GM21619 (cell line): ENCODE measurements around the gene KBTBD13.
"Not testable (repeated sequence)": the region's sequence is repeated elsewhere in the genome, so short reads cannot be mapped to it uniquely, and the experiment has no call there.

Experiments
- ATAC-seq: cut with Tn5 transposase; IDR thresholded peaks from one replicate; pipeline ENCODE4 v1.9.1; 2021; ENCODE audit not compliant: unreplicated experiment

The KBTBD13 gene

DNA sequence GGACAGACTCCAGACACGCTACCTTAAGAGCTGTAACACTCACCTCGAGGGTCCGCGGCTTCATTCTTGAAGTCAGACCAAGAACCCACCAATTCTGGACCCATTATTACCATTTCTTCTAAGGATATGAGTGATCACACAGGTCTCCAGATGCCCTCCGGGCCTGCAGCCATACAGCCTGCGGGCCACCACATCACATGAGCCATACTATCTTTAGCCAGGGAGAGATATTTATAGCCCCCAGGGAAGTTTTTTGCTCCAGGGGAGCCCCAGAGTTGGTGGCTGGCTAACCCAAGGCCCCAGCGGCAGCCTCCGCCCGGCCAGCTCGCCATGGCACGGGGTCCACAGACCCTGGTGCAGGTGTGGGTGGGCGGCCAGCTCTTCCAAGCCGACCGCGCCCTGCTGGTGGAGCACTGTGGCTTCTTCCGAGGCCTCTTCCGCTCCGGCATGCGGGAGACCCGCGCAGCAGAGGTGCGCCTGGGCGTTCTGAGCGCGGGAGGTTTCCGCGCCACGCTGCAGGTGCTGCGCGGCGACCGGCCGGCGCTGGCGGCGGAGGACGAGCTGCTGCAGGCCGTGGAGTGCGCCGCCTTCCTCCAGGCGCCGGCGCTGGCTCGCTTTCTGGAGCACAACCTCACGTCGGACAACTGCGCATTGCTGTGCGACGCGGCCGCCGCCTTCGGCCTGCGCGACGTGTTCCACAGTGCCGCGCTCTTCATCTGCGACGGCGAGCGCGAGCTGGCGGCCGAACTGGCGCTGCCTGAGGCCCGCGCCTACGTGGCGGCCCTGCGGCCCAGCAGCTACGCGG lies at the start of gene KBTBD13:
Gene KBTBD13 (plus strand): TSS at position 261 of the 805 bp plus-strand sequence. CDS start 70 bp downstream, at position 331.
- ATAC-seq: no peak

DNA sequence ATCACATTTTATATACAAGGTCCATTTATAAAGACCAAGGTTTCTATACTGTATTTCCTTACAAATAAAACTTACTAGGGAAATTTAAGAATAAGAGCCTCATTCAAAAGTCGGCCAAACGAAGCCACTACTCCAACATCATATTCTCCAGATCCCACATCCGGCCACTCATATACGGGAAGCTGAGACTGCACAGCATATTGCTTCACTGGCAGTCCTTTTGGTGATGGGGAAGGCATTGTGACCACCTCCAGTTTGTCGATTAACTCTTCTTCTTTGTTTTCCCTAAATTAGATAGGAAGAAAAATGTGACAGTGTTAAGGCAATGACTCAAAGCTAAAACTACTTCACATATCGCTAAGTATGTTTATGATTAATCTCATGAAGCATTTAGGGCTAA lies 49.8 kb upstream of the KBTBD13 start:
- no peak for ATAC-seq

- ATAC-seq: no peak
Observed at GRCh38 chr15:65027593-65027992, 49.0 kb upstream of the KBTBD13 start.

- no peak for ATAC-seq
Observed at GRCh38 chr15:65028338-65028737, 48.2 kb upstream of the KBTBD13 start.

- peak; percentile 75 for ATAC-seq
Observed at GRCh38 chr15:65028921-65029735, 47.4 kb upstream of the KBTBD13 start, which contains the start of gene MTFMT. TSS of gene MTFMT (minus strand) at chr15:65029639. CDS start at chr15:65029613, 26 bp downstream.

GRCh38 chr15:65029736-65030208 lies 46.8 kb upstream of the KBTBD13 start:
- no peak for ATAC-seq

DNA sequence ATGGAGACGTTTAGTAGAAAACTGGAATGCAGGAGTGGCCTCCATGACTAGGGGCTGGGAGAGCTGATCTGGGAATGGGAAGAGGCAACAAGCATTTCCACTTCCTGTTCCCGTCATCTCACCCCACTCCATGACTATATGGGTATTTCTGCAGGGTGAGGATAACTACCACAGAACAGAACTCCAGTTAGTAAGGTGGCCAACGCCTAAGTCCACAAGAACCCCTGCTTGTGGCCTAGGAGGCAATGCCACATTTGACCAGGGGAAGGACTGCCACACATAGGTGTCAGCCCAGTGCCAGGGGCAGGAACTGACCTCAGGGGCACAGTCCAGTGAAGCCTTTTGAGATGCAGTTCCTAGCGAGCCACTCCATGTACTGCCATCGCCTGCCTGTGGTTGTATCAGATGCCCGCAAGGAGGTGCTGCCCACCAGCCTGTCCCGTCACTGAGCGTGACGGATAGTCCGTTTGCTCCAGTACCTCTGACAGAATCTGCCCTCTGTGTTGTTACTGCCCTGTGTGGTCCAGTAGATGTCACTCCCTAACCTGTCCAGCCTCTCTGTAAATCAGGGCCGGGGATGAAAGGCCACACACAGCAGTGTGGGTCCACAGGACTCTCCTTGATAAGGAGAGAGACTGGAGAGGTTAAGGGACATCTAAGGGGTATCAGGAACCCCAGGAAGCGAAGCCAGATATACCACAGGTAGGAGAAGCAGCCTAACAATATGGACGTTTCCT lies 43.6 kb upstream of the KBTBD13 start:
- ATAC-seq: no peak

DNA sequence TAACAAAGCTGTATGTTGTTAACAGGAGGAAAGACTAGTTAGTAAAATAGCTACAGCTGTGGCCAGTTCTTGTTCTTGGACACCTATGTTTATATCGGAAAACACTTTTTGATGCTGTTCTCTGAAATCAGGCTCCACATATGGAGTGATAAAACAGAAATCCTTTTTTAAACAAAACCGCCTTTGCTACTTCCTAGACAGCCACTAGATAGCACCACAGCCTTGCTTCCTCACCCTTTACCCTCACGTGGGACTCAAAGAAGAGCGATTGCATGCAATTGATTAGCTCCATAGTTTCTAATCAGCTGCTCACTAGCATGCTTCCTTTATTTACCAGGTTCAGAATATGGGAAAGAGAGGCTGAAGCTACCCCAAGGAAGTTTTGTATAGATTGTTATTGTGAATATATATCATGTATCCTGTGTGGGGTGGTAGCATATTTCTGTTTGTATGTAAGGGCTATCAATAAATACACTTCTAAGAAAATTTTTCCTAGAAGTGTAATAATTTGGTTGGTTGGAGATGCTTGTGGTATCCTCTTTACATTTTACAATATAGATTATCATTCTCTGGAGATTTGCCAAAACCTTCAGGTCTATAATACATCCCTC lies 42.8 kb upstream of the KBTBD13 start:
- no peak for ATAC-seq

GRCh38 chr15:65034719-65035118 lies 41.8 kb upstream of the KBTBD13 start:
- no peak for ATAC-seq

DNA sequence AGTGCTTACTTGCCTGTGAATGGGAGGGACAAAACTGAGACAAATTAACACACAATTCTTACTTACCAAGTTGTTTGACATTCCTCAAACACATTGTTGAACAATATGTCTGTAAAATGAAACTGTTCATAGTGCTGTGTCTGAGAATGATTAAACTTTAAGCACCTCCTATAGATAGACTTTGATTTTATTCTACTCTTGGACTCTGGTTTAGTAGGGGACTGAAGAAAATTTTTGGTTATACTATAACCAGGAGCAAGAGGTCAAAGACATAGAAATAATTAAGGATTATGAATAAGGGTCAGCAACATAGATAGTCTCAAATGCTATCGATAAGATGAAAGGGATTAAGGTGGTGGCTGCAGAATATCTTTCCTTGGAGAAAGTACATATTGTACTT lies 39.2 kb upstream of the KBTBD13 start:
- ATAC-seq: no peak

- ATAC-seq: no peak
Observed at GRCh38 chr15:65038428-65038827, 38.1 kb upstream of the KBTBD13 start.

- no peak for ATAC-seq
Observed at GRCh38 chr15:65038836-65039235, 37.7 kb upstream of the KBTBD13 start.

GRCh38 chr15:65040461-65040860 lies 36.1 kb upstream of the KBTBD13 start:
- no peak for ATAC-seq

DNA sequence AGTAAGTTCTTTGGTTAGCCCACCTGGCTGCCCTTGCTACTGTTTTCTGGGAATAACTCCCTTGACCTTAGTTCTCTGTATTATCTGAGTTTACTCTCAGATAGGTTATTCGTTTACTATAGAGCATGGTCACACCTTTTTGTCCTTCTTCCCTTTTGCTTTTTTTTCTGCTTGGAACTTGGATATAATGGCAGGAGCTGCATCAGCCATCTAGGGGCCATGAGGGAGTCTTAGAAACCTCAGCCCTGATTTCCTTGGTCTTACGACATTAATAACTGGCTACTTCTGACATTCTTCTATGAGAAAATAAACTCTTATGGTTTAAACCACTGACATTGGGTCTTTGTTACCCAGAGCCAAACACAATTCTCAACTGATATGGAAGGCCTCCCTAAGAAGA lies 34.8 kb upstream of the KBTBD13 start:
- ATAC-seq: no peak

DNA sequence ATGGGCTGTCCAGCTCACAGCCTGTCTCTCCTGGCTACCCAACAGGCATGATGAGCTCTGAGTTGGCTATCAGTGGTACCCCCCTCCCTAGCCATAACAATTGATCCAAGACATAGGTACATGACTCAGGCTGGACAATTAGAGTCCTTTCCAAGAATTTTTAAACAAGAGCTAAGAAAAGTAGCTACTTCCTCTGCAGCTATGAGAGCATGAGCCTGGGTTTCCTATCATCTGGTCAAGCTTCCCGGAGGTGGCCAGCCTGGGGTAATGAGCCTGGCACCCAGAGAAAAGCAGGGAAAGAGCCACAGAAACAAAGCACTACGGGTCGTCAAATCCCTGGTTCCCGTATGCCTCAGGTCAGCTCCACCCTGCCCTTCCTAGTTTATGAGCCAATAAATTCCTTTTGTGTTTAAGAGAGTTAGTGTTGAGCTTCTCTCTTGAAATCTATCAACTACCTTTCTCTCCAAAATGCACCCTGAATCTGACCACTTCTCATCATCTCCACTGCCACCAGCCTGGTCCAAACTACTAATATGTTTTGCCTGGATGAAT lies 33.7 kb upstream of the KBTBD13 start:
- no peak for ATAC-seq

DNA sequence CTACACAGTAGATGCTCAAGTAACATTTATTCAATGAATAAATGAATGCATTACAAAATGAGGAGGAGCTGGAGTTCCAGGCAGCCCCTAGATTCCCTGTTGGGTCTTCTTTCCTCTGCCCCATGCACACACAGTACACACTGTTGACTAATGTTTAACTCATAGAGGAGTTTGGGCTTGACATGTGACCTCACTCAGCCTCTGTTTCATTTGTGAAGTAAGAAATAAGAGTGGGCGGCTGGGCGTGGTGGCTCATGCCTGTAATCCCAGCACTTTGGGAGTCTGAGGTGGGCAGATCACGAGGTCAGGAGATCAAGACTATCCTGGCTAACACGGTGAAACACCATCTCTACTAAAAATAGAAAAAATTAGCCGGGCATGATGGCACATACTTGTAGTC lies 32.3 kb upstream of the KBTBD13 start:
- ATAC-seq: not testable (repeated sequence)

DNA sequence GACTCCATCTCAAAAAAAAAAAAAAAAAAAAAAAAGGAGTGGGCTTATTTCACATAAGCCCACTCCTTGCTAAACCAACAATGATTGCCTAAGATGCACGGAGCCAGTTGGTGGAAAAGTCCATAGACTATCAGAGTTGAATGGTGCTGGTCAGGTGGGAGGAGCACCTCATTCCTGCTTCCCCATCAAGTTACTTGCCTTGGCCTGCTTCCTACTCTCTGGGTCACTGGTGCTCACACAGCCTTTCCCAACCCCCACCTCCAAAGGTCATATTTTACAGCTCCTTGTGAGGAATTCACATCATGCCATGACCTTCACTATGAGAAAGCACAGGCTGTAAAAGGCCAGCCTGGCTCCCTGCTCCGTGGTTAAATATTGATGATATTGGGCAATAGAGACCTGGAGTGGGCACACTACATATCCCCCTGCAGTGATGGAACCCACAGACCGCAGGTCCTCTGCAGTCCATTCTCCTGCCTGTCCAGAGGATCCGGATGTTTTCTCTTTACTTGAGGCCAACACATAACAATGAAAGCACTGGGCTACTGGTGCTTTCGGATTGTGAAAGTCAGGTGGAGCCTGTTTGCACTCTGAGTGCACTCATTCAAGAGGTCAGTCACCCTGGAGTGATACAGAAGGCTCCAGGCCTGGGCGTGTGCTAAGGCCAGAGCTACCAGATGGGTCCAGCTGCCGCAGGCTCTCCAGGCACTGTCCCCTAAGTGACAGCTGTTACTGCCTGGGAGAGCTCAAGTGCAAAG lies 31.6 kb upstream of the KBTBD13 start, which contains the start of gene SLC51B:
Gene SLC51B (plus strand): TSS at position 664 of the 758 bp plus-strand sequence. CDS start 4,618 bp downstream, outside the sequence.
- no peak for ATAC-seq

DNA sequence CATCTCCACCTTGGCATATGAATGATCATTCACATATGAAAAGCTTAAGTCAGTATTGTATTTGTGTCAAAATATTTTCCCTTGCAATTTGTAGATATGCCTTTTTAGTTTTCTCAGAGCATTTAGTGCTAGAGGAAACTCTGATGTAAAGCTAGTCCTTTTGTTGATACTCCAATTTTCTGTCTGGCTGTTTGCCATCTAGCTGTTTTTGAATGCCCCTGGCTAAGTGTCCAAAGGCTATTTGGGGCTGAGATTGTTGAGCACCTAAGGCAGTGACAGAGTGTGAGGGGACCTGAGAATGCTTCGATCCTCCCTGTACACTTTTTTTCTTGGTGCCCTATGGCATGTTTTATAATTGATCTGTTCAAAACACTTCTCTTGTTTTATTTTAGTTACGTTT lies 28.3 kb upstream of the KBTBD13 start:
- ATAC-seq: no peak

DNA sequence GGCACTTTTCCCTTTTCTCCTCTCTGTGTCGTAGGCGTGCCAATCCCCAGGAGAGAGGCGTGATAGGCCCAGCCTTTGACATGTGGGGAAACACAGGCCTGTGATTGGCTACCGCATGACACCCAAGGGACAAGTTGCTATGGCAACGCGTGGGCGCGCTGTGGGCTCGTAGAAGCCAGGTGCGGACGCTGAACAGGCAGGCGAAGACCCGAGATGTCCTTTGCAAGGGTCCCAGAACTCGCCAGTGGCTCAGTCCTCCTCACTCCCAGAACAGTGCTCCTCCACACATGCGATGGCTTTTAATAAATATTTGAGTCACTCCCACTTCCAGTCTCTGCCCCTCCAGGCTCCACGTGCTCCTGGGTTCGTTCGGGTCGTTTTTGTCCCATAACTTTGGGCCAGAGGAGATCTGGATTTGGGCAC lies 27.1 kb upstream of the KBTBD13 start:
- ATAC-seq: peak; percentile 83

DNA sequence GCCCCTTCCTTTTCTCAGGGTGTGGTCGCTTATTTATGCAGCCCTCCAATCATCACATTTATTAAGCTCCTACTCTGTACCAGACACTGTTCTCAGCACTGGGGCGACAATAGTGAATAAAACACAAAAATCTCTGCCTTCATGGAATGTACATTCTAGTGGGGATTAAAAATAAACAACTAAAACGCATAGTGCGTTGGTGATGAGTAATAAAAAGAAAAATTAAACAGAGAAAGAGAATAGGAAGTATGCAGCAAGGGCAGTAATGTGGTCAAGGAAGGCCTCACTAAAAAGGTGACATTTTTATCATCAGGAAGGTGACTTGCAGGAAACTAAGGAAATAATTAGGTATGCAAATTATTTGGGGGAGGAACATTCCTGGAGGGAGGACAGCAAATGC lies 26.3 kb upstream of the KBTBD13 start:
- no peak for ATAC-seq
